ENCODE measurements around the gene ZMYND8. TPM values are rescaled to one million over a fixed set of nuclear protein-coding genes. Genes with fewer than 3 reads are reported as not detected.

ZMYND8 gene
- total RNA-seq, 4 donors from 2014 or later: 51.3 to 106 (median 94.0) TPM

GRCh38 chr20:47287609-47288144, 68.8 kb downstream of the ZMYND8 start:
- no peak for DNase-seq
- Histone ChIP-seq H3K4me1 (no peaks in the 10 kb centered on the region), H3K36me3 (peaks cover 0 to 88% (median 3%) of the 10 kb centered on the region in 3 donors), H3K27me3 (no peaks in the 10 kb centered on the region), H3K4me3 (no peak overlapping the region), H3K27ac (no peak overlapping the region), H3K9me3 (no peaks in the 10 kb centered on the region)
- TF ChIP-seq POLR2A (IDR thresholded peaks at IDR 0.05) (no peak), CTCF (IDR thresholded peaks at IDR 0.05) (no peak)

GRCh38 chr20:47286681-47287080, 69.8 kb downstream of the ZMYND8 start:
- Histone ChIP-seq H3K36me3 (peaks cover 0 to 91% (median 3%) of the 10 kb centered on the region in 3 donors), H3K27ac (no peak overlapping the region), H3K9me3 (no peaks in the 10 kb centered on the region), H3K4me3 (no peak overlapping the region), H3K27me3 (no peaks in the 10 kb centered on the region), H3K4me1 (no peaks in the 10 kb centered on the region)
- TF ChIP-seq POLR2A (IDR thresholded peaks at IDR 0.05): no peak
- TF ChIP-seq CTCF (IDR thresholded peaks at IDR 0.05): no peak
- no peak for DNase-seq

- no peak overlapping the region for H3K27ac ChIP-seq
- H3K27me3 ChIP-seq: no peaks in the 10 kb centered on the region
- H3K9me3 ChIP-seq: no peaks in the 10 kb centered on the region
- no peak for TF ChIP-seq CTCF (IDR thresholded peaks at IDR 0.05)
- no peaks in the 10 kb centered on the region for H3K4me1 ChIP-seq
- H3K4me3 ChIP-seq: no peak overlapping the region
- peaks cover 0 to 94% (median 3%) of the 10 kb centered on the region in 3 donors for H3K36me3 ChIP-seq
- DNase-seq: no peak
Measured at GRCh38 chr20:47285189-47285588, 71.3 kb downstream of the ZMYND8 start.

- Histone ChIP-seq H3K4me1 (no peaks in the 10 kb centered on the region), H3K27me3 (no peaks in the 10 kb centered on the region), H3K27ac (no peak overlapping the region), H3K9me3 (no peaks in the 10 kb centered on the region), H3K4me3 (no peak overlapping the region), H3K36me3 (peaks cover 0 to 93% (median 0%) of the 10 kb centered on the region in 3 donors)
- TF ChIP-seq POLR2A (IDR thresholded peaks at IDR 0.05) (no peak), CTCF (IDR thresholded peaks at IDR 0.05) (no peak)
- DNase-seq: no peak
Measured at GRCh38 chr20:47284373-47284772, 72.1 kb downstream of the ZMYND8 start.

- H3K4me3 ChIP-seq: no peak overlapping the region
- TF ChIP-seq CTCF (IDR thresholded peaks at IDR 0.05) (no peak), POLR2A (IDR thresholded peaks at IDR 0.05) (no peak)
- no peaks in the 10 kb centered on the region for H3K27me3 ChIP-seq
- DNase-seq: no peak
- no peaks in the 10 kb centered on the region for H3K4me1 ChIP-seq
- no peak overlapping the region for H3K27ac ChIP-seq
- H3K36me3 ChIP-seq: peaks cover 0 to 91% (median 0%) of the 10 kb centered on the region in 3 donors
- no peaks in the 10 kb centered on the region for H3K9me3 ChIP-seq
Measured at GRCh38 chr20:47283411-47283810, 73.1 kb downstream of the ZMYND8 start.

GRCh38 chr20:47282864-47283263, 73.6 kb downstream of the ZMYND8 start:
- H3K27me3 ChIP-seq: no peaks in the 10 kb centered on the region
- no peaks in the 10 kb centered on the region for H3K9me3 ChIP-seq
- H3K36me3 ChIP-seq: peaks cover 0 to 91% (median 0%) of the 10 kb centered on the region in 3 donors
- no peaks in the 10 kb centered on the region for H3K4me1 ChIP-seq
- H3K27ac ChIP-seq: no peak overlapping the region
- TF ChIP-seq POLR2A (IDR thresholded peaks at IDR 0.05): no peak
- no peak for TF ChIP-seq CTCF (IDR thresholded peaks at IDR 0.05)
- H3K4me3 ChIP-seq: no peak overlapping the region
- DNase-seq: no peak

Measured in Peyer's patch (tissue), 4 donors.